Left renal pelvis (tissue), 4 donors: Measurements from ENCODE around the gene CD59. TPM values are rescaled to one million over a fixed set of nuclear protein-coding genes. Genes with fewer than 3 reads are reported as not detected.
A peak's percentile ranks its signal among the peaks of the same experiment; 100 is the strongest.

Experiments used
- DNase-seq, 4 donors: peaks; one replicate each; pipeline ENCODE4 v3.0.0-alpha.2; 2013; ENCODE audit warnings: low read depth in 4 of 4, low spot score in 3 of 4
- polyA plus RNA-seq, 4 donors: library from polyadenylated mRNA; unstranded; fragments of 120-200 nt; gene quantifications; one replicate each; pipeline ENCODE4 v1.2.1, GENCODE V29; 2013; ENCODE audit not compliant: insufficient read length in 4 of 4

Gene CD59, protein sequence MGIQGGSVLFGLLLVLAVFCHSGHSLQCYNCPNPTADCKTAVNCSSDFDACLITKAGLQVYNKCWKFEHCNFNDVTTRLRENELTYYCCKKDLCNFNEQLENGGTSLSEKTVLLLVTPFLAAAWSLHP
- 100 to 1,000 TPM; 219 to 324 (median 279) TPM for polyA plus RNA-seq

DNA sequence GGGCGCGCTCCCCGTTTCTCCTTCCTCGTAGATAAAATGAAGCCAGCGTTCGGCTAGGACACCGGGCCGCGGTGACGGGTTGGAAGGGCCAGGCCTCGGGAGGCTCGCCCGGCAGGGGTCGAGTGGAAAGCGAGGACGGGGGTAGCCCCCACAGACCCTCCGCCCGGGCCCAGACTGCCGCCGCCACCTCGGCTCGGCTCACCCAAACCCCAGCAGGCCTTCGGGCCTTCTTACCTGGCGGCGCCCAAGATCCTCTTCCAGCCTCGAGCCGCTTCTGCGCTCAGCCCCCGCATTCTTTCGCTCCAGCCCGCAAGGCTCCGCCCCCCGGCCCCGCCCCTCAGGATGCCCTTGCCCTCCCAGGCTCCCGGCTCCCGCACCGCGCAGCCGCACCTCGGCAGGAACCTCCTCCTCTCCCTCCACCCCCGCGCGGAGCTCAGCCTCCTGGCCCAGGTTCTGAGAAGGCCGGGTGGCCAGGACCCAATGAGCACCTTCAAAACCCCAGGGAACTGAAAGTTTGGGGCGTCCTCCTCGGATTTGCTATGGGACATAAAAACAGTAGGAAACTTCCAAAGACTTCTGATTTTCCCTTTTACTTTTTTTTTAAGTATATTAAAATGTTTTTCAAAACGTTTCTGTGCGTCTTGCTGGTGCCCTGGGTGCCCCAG, at the start of gene CD59:
TSS of gene CD59 (minus strand) at position 276 of the 665 bp plus-strand sequence. CDS start 13,978 bp downstream, outside the sequence.
- peak; percentile 80 to 83 (median 82) for DNase-seq

DNA sequence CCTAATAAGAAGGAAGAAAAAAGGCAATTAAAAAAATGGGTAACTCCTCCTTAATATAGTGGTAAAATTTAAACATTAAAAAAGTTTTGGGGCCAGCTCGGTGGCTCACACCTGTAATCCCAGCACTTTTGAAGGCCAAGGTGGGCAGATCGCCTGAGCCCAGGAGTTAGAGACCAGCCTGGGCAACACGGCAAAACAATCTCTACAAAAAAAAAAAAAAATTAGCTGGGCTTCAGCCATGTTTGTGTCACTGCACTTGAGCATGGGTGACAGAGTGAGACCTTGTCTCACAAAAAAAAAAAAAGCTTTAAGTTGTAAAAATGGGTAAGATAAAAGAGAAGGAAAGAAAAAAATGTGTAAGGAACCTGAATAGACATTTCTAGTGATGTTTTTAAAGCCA, 49.4 kb upstream of the CD59 start:
- DNase-seq: no peak

DNA sequence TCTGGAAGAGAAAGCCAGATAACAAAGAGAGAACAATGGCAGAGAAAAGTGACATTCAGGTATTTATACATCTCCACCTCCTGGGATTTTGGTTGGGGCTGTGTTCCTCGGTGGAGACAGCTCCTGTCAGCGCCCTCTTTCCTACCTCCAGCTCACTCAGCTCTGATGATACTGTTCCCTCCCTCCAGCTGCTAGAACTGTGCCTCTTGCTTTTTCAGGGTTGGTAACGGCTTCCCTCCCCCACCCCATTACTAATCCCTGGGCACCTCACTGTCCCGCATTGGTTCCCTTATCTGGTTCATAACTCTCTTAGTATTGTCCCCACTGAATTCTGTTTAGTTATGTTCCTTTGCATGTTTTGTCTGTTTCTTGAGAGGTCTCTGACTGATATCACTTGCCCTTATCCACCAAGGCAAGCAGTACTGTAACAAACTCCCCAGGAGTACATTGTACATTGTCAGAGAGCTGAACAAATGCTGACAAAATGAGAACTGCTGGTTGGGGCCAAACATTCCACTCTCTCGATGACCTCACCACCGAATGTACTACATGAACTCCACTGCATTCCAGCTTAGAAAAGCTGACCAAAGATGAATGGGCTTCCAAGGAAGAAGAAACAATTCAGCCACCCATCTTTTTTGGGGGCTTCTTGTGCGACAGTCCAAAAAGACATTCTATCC, 43.8 kb upstream of the CD59 start:
- DNase-seq: no peak

DNA sequence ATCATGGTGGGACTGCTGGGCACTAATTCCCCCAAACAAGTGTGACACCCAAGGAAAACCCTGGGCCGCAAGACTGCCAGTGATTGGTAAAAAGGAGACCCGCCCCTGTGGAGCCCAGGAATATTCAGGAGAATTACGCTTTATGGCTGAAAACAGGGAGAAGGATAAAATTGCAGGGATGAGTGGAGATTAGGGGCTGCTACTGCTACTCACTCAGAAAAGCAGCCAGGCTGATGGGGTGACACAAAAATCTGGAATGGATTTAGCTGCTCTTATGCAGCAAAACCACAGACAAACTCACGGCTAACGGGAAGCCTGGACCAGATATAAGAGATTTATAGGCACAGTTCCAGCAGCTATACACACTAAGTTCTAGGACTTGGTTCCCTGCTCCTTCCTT, 42.5 kb upstream of the CD59 start:
- DNase-seq: no peak

DNA sequence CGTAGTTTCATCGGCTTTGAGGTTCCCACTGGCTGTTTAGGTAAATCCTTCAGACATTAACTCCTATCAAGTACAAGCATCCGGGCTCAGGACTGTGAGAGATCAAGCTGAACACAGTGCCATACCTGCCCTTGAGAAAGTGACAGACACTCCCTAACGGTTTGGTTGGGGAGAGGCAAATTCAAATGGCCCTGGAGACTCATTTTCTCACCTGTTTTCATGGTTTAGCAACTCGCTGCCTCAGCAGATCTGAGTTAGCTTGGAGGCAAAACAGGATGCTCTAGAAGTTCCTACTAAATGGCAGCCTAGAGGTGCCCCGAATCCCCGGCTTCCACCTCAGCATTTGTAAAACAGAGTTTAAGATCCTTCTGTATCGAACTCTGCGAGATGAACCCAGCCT, 41.7 kb upstream of the CD59 start:
- no peak for DNase-seq

DNA sequence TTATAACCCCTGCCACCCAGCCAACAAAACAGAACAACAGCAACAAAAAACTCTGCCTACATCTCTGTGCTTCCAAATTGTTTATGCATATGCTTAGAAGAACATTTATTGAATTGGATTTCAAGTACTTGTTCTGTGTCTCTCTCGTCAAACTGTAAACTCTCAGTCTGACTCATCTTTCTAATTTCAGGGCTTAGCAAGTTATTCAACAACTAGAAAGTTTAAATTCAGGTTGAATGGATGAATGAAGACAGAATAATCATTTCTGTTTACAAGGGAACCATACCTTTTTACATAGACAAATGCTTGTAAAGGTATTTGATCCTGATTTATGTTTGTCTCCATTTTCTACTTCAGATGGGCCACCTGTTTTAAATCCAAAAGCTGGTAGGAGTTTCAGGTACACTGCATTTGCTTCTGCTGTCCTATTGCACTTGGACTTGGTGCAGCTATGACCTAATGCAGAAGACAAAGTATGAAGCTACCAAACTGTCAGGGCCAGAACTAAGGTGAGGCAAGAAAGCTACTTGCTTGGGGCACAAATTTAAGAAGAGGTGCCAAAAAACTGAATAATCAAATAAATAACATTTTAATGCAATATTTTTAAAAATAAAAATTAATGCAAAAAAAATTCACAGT, 39.7 kb upstream of the CD59 start:
- DNase-seq: no peak

DNA sequence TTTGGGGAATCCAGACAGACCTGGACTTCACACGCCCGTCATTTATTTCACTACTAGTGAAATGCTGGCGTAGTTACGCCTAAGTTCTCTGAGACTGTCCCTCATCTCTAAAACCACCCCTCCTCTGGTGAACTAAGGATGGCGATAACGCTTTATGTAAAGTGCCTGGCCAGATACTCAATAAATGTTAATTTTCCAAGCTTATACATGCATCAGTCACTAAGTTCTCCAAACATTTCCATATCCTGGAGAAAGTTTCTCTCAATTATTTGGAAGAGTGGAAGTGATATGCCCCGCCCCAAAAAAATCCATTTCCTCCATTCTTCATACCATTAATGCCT, 39.2 kb upstream of the CD59 start:
- no peak for DNase-seq

DNA sequence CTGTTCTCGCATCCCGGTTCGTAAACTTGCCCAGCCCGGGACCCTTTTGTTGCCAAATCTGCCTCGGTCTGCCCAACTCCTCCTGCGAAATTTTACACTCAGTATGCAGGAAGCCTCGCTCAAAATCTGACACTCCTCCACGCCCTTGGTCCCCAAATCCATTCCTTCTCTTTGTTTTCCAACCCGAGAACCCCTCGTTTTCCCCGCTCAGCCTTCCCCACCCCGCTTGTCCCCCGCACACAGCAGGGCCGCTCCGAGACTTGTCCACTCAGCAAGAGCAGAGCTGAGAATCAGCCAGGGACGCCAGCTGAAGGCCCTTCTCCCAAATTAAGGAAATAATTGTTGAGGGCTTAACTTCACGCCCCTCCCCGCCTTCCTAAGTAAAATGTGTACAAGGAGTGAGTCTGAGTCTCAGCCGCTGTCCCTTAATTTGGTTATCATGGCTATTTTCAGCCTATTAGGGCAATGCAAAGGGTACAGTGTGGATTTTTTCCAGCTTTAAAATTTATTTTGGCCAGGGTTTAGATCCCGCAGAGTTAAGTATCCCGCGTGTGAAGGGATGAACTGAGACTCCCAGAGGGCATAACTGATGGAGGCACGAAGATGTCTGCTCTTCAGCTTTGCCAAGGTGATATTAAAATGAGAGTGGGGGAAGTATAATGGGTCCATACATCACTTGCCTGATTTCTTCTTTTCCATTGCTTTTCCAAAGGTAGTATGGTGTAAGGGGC, 38.7 kb upstream of the CD59 start:
- DNase-seq: no peak

DNA sequence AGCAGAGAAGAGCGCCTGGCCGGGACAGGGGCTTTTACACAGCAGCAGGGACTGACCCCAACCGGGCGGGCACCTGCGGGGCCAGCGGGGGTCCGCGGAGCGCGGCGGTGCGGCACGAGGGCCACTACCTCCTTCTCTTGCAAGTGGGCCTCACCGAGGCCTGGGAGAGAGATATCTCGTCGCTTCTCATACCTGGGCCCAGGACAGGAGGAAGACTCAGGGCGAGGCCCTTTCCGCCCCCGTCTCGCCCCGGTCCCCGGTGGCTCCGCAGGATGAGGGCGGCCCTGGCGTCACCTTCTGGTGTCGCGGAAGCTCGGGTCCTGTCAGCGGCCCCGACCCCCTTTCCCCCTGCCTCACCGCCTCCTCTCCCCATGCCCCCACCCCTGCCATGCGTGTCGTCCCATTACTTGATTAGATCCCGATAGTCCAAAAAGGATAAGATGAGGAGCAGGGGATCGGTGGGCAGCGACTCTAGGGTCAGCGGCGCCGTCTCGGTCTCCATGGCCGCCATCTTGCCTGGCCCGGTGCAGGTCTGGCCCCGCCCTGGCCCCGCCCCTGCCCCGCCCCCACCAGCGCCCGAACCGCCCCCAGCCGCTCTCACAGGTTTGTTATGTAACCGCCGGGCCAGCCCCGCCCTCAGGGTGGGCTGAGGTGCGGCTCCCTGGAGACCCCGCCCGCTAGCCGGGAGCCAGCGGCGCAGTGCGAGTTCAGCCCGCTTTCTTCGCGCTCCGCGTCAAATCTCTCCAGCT, 37.9 kb upstream of the CD59 start, which contains the start of gene FBXO3:
TSS of gene FBXO3 (minus strand) at position 534 of the 749 bp plus-strand sequence. CDS start at position 511, 23 bp downstream.
- peak; percentile 64 to 84 (median 76) for DNase-seq

DNA sequence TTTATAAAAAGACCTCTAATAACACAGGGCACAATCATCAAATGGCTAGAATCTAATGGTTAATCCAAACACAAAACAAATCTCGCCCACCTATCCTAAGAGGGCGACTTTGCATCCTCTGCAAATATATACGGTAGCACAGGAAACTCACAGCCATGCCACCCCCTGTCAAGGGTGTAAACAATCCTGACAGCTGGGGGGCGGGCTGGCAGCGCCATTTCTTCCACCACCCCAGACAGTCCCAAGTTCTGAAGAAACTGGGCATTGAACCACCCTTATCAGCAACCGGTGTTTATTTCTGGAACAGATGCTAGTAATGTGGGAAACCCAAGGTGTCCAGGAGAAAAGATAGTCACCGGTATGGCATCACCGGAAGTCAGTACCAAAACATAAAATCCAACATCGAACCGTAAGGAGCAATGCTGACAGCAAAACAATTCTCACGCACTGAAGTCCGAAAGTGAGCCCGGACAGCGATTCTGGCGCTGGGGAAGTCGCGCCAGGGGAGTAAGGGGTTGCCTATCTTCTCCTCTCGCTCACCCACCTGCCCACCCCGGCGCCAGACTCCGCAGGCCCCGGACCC, 37.3 kb upstream of the CD59 start:
- no peak for DNase-seq

DNA sequence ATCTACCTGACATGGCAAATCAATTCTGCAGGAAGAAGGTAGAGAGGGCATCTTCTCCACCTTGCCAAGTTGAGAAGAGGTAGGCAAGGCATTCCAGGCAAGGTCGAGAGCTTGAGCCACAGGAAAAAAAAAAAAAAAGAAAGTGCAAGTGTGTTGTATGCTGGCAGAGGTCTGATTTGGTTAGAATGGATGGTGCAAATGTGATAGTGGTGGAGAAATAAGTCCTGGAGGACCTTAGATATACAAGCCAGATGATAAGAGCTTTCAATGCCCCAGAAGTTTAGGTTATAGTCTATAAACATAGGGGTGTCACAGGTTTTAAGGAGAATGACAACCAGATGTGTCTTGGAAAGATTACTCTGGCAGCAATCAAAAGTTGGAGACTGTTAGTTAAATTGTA, 36.6 kb upstream of the CD59 start:
- no peak for DNase-seq

DNA sequence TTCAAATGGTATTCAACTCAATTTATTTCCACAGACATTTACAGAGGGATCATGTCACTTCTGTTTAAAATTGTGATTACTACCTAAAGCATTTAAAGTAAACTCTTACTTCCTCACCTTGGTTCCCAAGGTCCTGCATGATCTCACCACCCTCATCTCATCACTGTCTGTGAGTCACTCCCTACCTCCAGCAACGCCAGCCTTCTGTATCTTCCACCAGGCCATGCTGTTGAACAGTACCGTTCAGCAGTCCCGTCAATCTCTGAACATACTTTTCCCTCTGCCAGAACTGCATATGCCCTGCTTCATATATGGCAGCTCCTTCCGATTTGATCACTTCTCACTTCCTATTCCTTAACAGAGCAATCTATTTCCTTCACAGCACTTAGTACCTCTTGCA, 36.1 kb upstream of the CD59 start:
- no peak for DNase-seq

DNA sequence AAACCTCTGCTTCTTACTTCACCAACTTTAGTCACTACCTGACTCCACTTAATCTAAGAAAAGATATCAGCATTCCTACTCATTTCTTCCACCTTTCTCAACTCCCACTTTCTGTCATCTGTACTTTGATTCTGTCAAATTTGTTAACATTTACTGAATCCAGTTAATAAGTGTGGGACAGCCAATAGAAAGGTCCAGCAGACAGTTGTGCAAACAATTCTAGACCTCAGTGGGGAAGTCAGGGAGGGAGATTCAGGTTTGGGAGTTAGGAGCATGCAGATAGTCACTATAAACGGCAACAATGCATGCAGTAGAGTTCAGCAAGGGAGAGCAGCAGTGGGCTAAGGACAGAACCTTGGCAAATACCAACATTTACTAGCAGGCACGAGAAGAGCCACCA, 34.0 kb upstream of the CD59 start:
- DNase-seq: no peak

DNA sequence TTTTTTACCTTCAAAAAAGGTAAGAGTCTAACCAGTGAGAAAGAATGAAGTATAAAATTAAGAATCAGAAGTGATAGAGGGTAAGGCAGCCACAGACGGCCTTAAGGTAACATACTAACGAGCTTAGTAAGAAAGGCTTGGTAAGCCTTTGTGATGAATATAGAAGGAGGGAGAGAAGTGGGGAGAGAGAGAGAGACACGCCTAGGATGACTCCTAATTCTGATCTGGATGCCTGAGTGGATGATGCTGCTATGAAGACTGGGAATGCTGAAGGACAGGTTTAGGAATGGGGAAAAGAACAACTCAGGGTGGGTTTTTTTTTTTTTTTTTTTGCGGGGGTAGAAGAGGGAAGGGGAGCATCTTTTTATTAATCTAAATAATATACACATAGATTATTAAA, 33.3 kb upstream of the CD59 start:
- no peak for DNase-seq

DNA sequence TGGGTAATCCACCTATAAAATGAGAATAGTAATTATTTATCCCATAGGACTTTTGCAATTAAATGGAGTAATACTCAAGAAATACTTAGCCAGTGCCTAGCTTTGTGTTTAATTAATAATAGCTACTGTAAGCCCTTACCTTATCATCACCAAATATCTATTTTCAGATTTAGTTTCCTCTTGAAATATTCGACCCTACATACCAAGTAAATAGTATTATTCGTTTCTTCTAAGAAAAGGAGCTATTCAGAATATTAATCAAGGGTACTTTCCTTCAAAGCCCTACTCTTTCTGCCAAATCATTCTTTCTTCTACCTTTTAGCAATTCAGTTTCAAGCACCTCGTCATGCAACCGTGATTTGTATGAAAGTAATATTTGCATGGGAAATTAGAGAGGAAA, 31.4 kb upstream of the CD59 start:
- no peak for DNase-seq

DNA sequence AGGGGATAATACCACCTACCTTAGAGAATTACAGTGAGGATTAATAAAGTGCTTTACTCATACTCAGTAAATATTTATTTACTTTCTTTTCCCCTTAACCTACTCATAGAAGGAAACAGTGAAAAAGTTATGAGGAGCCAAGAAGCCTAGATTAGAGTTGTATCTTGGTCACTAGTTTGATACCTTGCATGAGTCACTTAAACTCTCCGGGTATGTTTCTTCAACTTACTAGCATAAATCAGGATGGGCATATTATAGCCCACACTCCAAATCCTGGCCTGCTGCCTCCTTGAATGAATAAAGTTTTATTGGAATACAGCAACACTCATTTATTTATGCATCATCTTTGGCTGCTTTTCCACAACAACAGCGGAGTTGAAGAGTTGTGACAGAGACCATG, 29.9 kb upstream of the CD59 start:
- DNase-seq: no peak

DNA sequence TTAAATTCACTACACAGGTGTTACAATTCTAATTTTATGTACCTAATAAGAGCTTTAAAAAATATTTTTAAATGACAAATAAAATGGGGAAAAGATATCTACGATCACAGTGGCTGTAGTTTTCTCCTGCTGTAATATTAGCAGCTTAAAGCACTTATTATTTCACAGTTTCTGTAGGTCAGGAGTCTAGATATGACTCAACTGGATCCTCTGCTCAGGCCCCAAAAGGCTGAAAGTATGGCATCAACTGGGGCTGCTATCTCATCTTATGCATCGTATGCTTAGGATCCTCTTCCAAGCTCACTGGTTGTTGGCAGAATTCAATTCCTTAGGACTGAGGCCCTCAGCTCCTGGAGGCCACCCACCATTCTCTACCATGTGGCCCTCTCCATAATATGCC, 25.2 kb upstream of the CD59 start:
- no peak for DNase-seq

DNA sequence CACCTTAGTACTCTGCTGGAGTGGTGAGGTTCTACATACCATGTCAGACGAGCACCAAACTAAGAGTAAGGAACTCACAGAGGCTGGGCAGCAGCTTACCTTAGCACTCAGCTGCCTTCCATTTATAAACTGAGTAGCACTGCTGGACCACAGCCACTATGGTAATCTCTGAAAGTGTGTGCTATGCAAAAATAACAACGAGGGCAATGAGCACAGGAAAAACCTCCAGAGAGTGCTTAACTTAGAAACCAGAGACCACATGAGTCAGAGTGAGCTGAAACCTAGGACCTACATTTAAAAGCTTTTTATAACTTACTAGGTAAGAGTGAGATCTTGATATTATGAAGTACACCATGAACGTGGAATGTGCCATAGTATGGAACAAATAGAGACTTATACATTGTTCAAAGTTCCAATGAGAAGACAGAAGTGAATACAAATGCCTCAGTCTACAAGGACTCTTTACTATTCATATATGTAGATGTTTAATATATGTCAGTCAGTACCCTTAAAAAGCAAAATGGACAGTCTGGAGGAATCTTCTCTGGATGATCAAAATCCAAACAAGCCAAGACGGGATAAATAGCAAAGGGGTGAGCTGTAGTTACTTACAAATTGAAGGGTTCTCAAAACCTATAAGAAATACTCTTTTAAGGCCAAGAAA, 17.2 kb upstream of the CD59 start:
- no peak for DNase-seq

DNA sequence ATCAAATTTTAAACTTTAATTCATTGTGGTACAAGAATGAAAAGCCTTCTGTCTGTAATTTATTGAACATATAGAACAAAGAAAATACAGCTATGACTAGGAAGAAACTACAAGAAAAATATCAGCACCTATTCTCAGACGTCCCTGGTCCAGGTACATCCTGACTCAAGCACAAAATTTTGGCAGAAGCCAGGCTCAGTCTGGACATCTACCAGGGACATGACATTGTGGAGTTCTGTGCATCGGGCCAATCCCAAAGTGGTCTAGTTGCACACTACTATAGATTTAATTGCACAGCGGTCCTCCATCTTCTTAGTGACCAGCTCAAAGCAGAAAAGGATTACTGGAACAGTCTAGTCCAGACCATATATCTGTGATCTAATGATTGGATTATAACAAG, 15.7 kb upstream of the CD59 start:
- DNase-seq: no peak
